ENCODE results near the gene INPP5A.
"Not testable (repeated sequence)": the region's sequence is repeated elsewhere in the genome, so short reads cannot be mapped to it uniquely, and the experiment has no call there.

INPP5A gene

GRCh38 chr10:132810807-132811700 is 273.5 kb downstream of the INPP5A start:
- DNase-seq = no peak

GRCh38 chr10:132811891-132812481 is 274.4 kb downstream of the INPP5A start:
- DNase-seq = no peak

GRCh38 chr10:132812520-132812919 is 274.9 kb downstream of the INPP5A start:
- DNase-seq = no peak

DNA sequence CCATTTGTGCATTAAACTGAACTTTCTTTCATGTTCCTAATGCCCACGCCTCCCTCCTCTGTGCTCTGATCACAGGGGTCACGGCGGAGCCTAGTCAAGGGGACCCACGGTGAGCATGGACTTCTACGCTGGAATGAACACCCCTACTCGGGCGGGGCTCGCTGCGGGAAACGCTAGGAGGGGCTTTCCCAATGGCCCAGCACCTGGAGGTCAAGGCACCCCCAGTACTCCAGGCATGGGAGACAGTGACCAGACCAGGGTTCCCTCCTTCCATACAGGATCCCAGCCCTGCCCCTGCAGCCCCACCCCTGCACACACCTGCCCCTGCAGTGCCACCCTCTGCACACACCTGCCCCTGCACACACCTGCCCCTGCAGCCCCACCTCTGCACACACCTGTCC is 275.4 kb downstream of the INPP5A start:
- DNase-seq = no peak

DNA sequence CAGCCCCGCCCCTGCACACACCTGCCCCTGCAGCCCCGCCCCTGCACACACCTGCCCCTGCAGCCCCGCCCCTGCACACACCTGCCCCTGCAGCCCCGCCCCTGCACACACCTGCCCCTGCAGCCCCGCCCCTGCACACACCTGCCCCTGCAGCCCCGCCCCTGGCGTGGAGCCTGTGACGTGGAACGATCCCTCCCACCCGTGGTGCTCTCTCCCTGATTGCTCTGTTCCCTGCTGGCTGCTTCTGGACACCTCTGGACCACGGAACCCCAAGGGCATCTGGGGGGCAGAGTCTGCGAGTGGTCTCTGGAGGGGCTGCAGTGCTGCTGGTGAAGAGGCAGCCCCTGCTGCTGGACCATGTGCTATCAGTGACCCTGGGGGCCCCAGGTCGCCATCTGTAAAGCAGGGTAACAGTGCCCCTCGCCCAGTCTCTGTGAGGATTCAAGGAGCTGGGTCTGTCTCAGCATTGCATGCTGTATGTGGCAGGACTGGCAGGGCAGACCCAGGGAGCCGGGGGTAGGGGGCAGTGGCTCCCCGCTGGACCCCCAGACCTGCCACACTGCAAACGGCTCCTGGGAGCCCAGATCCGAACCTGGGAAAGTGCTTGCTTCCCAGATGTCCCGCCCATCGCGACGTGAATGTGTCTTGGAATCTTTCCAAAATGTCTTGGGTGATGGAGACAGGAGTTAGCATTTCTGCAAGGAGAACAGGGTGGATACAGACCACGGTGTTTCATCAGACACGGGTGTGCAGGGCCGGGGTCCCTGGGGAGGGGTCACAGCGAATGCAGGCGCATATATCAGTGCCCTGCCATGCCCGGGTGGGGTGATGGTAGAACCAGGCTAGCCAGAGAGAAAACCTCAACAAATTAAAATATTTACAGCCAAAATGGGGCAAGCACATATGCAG is 276.2 kb downstream of the INPP5A start:
- no peak for DNase-seq

GRCh38 chr10:132814469-132814856 is 276.9 kb downstream of the INPP5A start:
- no peak for DNase-seq

DNA sequence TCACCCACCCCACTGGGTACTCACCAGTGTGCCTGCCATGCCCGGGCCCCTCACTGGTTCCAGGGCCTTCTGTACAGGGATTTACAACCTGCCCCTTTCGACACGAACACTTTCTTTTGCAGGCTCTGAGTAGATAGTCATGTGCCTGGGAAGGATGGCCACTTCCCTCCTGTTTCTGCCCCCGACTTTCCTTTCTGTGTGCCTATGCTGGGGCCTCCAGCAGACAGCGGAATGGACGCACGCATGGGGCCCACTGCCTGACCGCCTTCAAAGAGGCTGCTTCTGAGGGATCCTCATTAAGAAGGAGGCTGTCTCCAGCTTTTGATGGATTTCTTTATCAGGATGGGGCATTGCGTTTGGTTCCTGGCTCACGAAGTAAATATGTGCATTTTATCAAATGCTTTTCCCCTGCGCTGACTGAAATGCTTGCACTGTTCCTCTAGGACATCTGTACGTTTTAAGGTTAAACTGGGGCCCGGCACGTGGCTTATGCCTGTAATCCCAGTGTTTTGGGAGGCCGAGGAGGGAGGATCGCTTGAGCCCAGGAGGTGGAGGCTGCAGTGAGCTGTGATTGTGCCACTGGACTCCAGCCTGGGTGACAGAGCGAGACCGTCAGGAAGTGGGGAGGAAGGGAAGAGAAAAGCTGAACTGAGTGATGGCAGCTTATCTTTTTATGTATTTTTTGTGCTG is 277.7 kb downstream of the INPP5A start:
- no peak for DNase-seq

GRCh38 chr10:132816718-132817117 is 279.1 kb downstream of the INPP5A start:
- no peak for DNase-seq

- no peak for DNase-seq
Measured at GRCh38 chr10:132817701-132818211, 280.2 kb downstream of the INPP5A start.

- no peak for DNase-seq
Measured at GRCh38 chr10:132820056-132820455, 282.5 kb downstream of the INPP5A start.

DNA sequence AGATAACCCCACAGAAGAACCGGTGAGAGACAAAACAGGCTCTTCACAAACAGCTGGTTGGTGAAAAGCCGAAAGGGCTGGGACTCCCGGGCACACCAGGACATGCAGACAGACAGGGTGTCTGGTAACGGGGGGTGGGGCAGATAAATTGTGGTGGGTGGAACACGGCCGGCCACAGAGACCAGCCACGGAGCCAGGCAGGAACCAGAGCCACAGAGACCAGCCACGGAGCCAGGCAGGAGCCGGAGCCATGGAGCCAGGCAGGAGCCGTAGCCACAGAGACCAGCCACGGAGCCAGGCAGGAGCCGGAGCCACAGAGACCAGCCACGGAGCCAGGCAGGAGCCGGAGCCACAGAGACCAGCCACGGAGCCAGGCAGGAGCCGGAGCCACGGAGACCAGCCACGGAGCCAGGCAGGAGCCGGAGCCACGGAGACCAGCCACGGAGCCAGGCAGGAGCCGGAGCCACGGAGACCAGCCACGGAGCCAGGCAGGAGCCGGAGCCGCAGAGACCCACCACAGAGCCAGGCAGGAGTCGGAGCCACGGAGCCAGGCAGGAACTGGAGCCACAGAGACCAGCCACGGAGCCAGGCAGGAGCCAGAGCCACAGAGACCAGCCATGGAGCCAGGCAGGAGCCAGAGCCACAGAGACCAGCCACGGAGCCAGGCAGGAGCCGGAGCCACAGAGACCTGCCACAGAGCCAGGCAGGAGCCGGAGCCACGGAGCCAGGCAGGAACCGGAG is 288.4 kb downstream of the INPP5A start:
- not testable (repeated sequence) for DNase-seq

DNA sequence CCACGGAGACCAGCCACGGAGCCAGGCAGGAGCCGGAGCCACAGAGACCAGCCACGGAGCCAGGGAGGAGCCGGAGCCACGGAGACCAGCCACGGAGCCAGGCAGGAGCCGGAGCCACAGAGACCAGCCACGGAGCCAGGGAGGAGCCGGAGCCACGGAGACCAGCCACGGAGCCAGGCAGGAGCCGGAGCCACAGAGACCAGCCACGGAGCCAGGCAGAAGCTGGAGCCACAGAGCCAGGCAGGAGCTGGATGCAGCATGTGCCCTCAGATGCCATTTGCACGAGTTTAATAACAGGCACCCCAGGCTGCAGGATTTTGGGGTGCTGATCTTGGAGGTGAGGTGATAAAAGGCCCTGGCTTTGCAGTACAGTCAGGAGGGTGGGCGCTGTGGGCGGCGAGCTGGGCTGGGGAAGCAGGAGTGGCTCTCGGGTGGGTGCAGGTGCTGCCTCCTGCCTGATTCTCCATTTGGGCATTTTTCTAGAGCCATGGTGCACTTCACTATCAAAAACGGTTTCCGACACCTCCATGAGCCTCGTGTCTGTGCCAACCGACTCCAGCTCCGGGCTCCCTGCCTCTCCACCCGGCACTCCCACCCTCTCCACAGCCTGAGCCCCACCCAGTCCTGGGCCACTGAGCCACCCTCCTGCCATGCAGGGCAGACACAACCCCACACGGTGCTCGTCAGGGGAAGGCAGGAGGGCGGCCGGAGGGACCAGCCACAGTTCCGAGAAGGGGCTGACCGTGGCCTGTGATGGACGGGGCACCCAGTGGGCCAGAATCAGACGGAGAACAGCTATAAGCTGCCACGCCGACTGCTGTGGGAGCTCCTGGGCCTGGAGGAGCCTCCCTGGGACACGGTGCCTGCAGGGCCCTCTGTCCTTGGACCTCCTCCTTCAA is 289.2 kb downstream of the INPP5A start:
- no peak for DNase-seq

GRCh38 chr10:132827423-132827789 is 289.8 kb downstream of the INPP5A start:
- DNase-seq = no peak

GRCh38 chr10:132827861-132828539 is 290.4 kb downstream of the INPP5A start:
- no peak for DNase-seq

GRCh38 chr10:132828681-132829080 is 291.1 kb downstream of the INPP5A start:
- DNase-seq = no peak

DNA sequence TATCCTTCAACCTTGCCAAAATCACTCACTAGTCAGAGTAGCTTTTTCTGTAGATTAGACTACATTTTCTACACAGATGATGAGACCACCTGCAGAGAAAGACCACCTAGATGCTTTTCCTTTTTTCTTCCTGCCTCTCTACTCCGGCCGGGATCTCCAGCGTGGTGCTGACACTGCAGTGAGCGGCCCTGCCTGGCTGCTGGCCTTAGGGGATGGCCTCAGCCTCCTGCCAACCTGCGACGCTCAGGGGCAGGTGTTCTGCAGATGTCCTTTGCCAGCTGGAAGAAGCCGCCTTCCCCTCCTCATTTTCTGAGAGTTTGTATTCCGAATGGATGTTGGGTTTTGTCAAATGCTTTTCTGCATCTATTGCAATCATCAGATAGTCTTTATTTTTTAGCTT is 291.8 kb downstream of the INPP5A start:
- no peak for DNase-seq

DNA sequence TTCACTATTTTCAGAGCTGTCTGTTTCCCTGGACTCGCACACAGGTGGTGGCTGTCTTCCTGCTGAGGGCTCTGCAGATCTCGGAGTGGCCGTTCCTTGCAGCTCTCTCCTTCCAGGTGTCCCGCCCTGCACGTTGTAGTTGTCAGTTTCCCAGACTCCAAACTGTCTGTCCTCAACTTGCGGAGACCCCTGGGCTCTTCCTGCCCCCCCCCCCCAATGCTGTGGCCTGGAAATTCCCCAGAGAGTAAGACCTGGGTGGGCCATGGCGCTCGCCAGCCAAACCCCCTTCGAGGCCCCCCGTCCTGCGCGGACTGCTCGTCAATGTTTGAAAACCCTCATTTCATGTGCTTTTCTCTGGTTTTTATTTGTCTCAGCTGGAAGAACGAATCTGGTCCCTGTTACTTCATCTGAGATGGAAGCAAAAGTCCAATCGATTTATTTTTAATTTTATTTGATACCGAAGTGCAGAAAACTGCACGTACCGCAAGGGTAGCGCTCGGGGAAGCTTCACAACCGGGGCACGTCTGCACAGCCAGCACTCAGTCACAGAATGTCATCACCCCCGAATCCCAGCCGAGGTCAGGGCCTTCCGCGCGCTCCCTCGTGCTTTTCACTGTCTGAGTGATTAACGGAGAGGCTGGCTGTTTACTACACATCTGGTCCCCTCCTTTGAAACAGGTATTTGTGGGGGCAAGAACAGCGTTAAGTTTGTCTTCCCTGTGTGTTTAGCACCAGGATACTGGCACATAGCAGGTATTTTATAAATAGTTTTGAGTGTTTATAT is 294.8 kb downstream of the INPP5A start:
- DNase-seq = no peak
